Transverse colon (tissue), 4 donors: ENCODE measurements around the gene SMIM17. TPM values are rescaled to one million over a fixed set of nuclear protein-coding genes. Genes with fewer than 3 reads are reported as not detected.

Experiments used
- total RNA-seq, 4 donors: library from RNA; depleted of rRNA; stranded (reverse); fragments of >200 nt; gene quantifications; one replicate each; pipeline ENCODE4 v1.1.0, GENCODE V29; 2016

Gene SMIM17
- total RNA-seq, 4 donors from 2014 or later = not detected

Other genes starting within 250 kb of the SMIM17 start
- gene ZNF582, start 249.6 kb upstream of the SMIM17 start, total RNA-seq = 10 to 100 TPM in 1 of 4 donors, 1 to 10 TPM in 2, not detected in 1; 1.5 to 10.8 (median 5.2) TPM
- 1 to 10 TPM; 3.3 to 4.1 (median 3.5) TPM for gene ZNF583, start 238.8 kb upstream of the SMIM17 start, total RNA-seq
- gene ZNF667, start 165.8 kb upstream of the SMIM17 start, total RNA-seq = 1 to 10 TPM in 2 of 4 donors, under 1 TPM in 2; 0.75 to 6.4 (median 1.0) TPM
- gene ZNF471, start 135.3 kb upstream of the SMIM17 start, total RNA-seq = 1 to 10 TPM; 1.8 to 3.5 (median 2.2) TPM
- 1 to 10 TPM in 3 of 4 donors, under 1 TPM in 1; 0.20 to 5.4 (median 2.2) TPM for gene ZFP28, start 104.2 kb upstream of the SMIM17 start, total RNA-seq
- 1 to 10 TPM in 3 of 4 donors, under 1 TPM in 1; 0.37 to 5.6 (median 1.5) TPM for gene ZNF470, start 75.7 kb upstream of the SMIM17 start, total RNA-seq
- 10 to 100 TPM in 1 of 4 donors, 1 to 10 TPM in 3; 4.4 to 10.5 (median 5.6) TPM for gene ZNF71, start 47.9 kb upstream of the SMIM17 start, total RNA-seq
- 1 to 10 TPM in 2 of 4 donors, under 1 TPM in 1, not detected in 1; 0.37 to 2.2 (median 1.4) TPM for gene ZNF835, start 28.6 kb downstream of the SMIM17 start, total RNA-seq
- gene PEG3, start 197.6 kb downstream of the SMIM17 start, total RNA-seq = 1 to 10 TPM in 3 of 4 donors, under 1 TPM in 1; 0.80 to 6.7 (median 3.4) TPM
- gene ZIM2, start 197.6 kb downstream of the SMIM17 start, total RNA-seq = 1 to 10 TPM in 2 of 4 donors, under 1 TPM in 1, not detected in 1; 0.16 to 2.2 (median 1.2) TPM